ENCODE results near the gene GNL3L.

Gene GNL3L

GRCh38 chrX:54494166-54494988, 35.6 kb upstream of the GNL3L start:
- H3K9me3 ChIP-seq = peaks cover 0 to 6% (median 0%) of the 10 kb centered on the region in 3 donors
- peak overlapping the region; percentile 86 for H3K27ac ChIP-seq
- no peaks in the 10 kb centered on the region for H3K27me3 ChIP-seq
- H3K36me3 ChIP-seq = no peaks in the 10 kb centered on the region
- no peak for DNase-seq
- H3K4me1 ChIP-seq = peaks cover 0 to 35% (median 12%) of the 10 kb centered on the region in 4 donors
- TF ChIP-seq CTCF (IDR thresholded peaks at IDR 0.05) = no peak
- H3K4me3 ChIP-seq = peak overlapping the region; percentile 67 to 76
- intact Hi-C loops (cut with DNase I; ENCODE audit: low total_unique reads) = no loop called here

DNA sequence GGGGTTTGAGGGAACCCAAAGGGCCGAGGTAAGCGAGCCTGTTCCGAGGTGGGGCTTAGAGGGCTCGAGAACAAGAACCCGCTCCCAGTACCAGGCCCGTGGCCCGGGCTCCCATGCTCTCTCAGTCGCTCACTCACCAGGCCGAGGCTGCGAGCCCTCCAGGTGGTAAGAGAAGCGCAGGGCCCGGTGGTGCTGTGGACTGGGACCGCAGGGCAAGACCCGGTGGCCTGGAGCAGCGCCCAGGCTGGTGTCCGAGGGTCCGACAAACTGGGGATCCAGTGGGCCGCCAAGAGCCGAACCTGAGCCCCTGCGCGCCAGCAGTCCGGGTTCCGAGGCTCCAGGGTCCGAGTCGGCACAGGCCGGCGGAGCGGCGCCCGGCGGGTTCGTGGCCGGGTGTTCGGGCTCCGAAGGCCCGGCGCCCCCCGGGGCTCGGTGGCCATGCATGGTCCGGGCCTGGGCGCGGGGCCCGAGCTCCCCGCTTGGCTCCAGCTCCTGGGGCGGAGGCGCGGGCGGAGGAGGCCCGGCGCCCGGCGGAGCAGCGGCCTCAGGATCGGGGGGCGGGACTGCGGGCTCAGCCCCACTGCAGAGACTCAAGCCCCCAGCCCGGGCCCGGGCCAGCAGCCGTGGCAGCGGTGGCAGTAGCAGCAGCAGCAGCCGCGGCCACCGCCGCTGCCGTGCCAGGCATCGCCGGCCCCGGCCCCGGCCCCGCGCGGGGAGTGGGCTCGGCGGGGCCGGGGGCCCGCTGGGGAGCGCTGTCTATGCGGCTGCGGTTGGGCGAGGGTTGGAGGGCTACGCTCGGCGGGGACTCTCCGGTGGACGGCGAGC, 34.8 kb upstream of the GNL3L start:
- H3K4me1 ChIP-seq = peaks cover 0 to 35% (median 12%) of the 10 kb centered on the region in 4 donors
- peak overlapping the region; percentile 67 to 76 for H3K4me3 ChIP-seq
- no peaks in the 10 kb centered on the region for H3K9me3 ChIP-seq
- H3K36me3 ChIP-seq = no peaks in the 10 kb centered on the region
- peak overlapping the region; percentile 86 for H3K27ac ChIP-seq
- intact Hi-C loops (cut with DNase I; ENCODE audit: low total_unique reads) = no loop called here
- H3K27me3 ChIP-seq = no peaks in the 10 kb centered on the region
- no peak for TF ChIP-seq CTCF (IDR thresholded peaks at IDR 0.05)
- DNase-seq = peak; percentile 30 to 72

DNA sequence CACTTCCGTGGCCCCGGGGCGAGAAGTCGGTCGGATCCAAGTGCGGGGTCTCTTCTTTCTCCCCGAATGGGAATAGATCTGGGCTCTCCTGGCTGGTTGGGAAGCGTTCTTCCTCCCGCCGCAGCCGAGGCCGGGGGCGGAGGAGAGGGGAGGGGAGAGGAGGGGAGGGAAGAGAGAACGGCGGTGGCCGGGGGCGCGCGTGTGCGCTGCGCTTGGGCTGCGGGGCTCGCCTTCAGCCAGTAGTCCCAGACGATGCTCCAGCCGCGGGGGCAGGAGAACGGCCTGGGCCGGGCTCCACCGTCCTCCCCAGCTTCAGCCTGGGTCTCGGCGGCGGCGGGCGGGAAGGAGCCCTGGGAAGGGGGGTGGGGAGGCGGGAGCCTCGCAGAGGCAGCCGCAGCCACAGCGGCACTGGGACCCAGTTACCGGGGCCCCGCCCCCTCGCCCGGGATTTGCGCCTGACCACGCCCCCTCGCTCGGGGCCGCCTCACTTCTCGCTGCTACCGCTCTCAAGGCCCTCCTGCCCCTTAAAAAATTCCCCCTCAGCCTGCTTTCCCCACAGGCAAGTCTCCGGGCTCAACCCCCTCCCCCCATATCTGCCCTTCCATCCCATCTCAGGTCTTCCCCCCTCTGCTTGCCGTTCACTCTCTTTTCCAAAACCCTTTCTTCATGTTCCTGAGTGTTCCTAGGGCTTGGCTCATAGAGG, 34.1 kb upstream of the GNL3L start, which contains the start of gene FGD1:
Gene FGD1 (minus strand): TSS at position 421 of the 703 bp plus-strand sequence. CDS start 802 bp downstream, outside the sequence.
- intact Hi-C loops (cut with DNase I; ENCODE audit: low total_unique reads) = no loop called here
- H3K36me3 ChIP-seq = no peaks in the 10 kb centered on the region
- TF ChIP-seq CTCF (IDR thresholded peaks at IDR 0.05) = no peak
- no peaks in the 10 kb centered on the region for H3K27me3 ChIP-seq
- peak; percentile 58 to 86 for DNase-seq
- no peaks in the 10 kb centered on the region for H3K9me3 ChIP-seq
- peak within 1 kb of the TSS; percentile 67 to 76 for H3K4me3 ChIP-seq
- H3K4me1 ChIP-seq = peaks cover 0 to 35% (median 12%) of the 10 kb centered on the region in 4 donors
- H3K27ac ChIP-seq = peak within 1 kb of the TSS; percentile 86

- H3K36me3 ChIP-seq = no peaks in the 10 kb centered on the region
- H3K4me3 ChIP-seq = peak overlapping the region; percentile 67 to 76
- intact Hi-C loops (cut with DNase I; ENCODE audit: low total_unique reads) = no loop called here
- peaks cover 0 to 35% (median 12%) of the 10 kb centered on the region in 4 donors for H3K4me1 ChIP-seq
- peak overlapping the region; percentile 86 for H3K27ac ChIP-seq
- H3K9me3 ChIP-seq = no peaks in the 10 kb centered on the region
- no peaks in the 10 kb centered on the region for H3K27me3 ChIP-seq
- DNase-seq = no peak
- no peak for TF ChIP-seq CTCF (IDR thresholded peaks at IDR 0.05)
Observed at GRCh38 chrX:54496517-54496852, 33.5 kb upstream of the GNL3L start.

- Histone ChIP-seq H3K4me3 (no peak overlapping the region), H3K36me3 (no peaks in the 10 kb centered on the region), H3K27me3 (no peaks in the 10 kb centered on the region), H3K27ac (peak overlapping the region; percentile 86), H3K9me3 (no peaks in the 10 kb centered on the region), H3K4me1 (peaks cover 0 to 32% (median 11%) of the 10 kb centered on the region in 4 donors)
- DNase-seq = no peak
- intact Hi-C loops (cut with DNase I; ENCODE audit: low total_unique reads) = no loop called here
- TF ChIP-seq CTCF (IDR thresholded peaks at IDR 0.05) = no peak
Observed at GRCh38 chrX:54496936-54497335, 33.1 kb upstream of the GNL3L start.

Measured in tibial artery (tissue), 4 donors.